B cell (primary cell): ENCODE measurements around the gene CTCF.

Experiments used
- EZH2 ChIP-seq: IDR thresholded peaks from 2 replicates; pipeline ENCODE4 v1.6.1; 2012; ENCODE audit warnings: borderline replicate concordance, low read depth, mild to moderate bottlenecking, moderate library complexity, low read length; ENCODE audit not compliant: insufficient read depth, poor library complexity, severe bottlenecking
- TF ChIP-seq, protein P1 (sequence below): fragments of 200-600 bp; IDR thresholded peaks from one replicate; pipeline ENCODE4 v1.8.0; 2022; ENCODE audit warnings: antibody characterized with exemption, mild to moderate bottlenecking

DNA sequence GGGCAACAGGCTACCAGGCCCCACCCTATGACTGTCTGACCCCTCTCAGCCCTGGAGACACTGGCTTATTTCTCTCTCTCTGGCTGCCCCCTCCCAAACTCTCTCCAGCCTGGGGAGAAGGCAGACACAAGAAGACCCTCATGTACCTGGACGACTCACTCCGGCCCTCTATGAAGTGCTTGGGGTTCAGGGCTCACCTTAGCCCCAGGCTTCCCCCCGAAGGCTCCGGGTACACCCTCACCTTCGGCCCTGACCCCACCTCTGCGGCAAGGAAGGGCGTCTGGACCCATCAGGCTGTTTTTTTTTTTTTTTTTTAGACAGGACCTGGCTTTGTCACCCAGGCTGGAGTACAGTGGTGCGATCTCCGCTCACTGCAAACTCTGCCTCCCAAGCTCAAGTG is 81.7 kb downstream of the CTCF start:
- TF ChIP-seq, protein P1, sequence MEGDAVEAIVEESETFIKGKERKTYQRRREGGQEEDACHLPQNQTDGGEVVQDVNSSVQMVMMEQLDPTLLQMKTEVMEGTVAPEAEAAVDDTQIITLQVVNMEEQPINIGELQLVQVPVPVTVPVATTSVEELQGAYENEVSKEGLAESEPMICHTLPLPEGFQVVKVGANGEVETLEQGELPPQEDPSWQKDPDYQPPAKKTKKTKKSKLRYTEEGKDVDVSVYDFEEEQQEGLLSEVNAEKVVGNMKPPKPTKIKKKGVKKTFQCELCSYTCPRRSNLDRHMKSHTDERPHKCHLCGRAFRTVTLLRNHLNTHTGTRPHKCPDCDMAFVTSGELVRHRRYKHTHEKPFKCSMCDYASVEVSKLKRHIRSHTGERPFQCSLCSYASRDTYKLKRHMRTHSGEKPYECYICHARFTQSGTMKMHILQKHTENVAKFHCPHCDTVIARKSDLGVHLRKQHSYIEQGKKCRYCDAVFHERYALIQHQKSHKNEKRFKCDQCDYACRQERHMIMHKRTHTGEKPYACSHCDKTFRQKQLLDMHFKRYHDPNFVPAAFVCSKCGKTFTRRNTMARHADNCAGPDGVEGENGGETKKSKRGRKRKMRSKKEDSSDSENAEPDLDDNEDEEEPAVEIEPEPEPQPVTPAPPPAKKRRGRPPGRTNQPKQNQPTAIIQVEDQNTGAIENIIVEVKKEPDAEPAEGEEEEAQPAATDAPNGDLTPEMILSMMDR: no peak
- no peak for TF ChIP-seq EZH2
